Hepatocyte (in vitro differentiated cells): ENCODE data around the gene LIPE. TPM values are rescaled to one million over a fixed set of nuclear protein-coding genes. Genes with fewer than 3 reads are reported as not detected.
A peak's percentile ranks its signal among the peaks of the same experiment; 100 is the strongest.

Source experiments
- DNase-seq: peaks from one replicate; pipeline ENCODE4 v3.0.0-alpha.2; 2016; ENCODE audit warnings: low spot score
- H2AFZ ChIP-seq: fragments of 200-600 bp; sonication (generic); 2 replicates; pipeline ENCODE4 v1.6.0; 2016; ENCODE audit warnings: antibody characterized with exemption, mild to moderate bottlenecking
- H3K27ac ChIP-seq: fragments of 200-600 bp; sonication (generic); 2 replicates; pipeline ENCODE4 v1.5.1; 2016; ENCODE audit warnings: mild to moderate bottlenecking
- H3K27me3 ChIP-seq: fragments of 200-600 bp; sonication (generic); 2 replicates; pipeline ENCODE4 v1.6.1; 2016
- H3K36me3 ChIP-seq: fragments of 200-600 bp; sonication (generic); replicated peaks from 2 replicates; pipeline ENCODE4 v1.5.1; 2016; ENCODE audit warnings: low read depth; ENCODE audit not compliant: insufficient read depth
- H3K4me1 ChIP-seq: fragments of 200-600 bp; sonication (generic); 2 replicates; pipeline ENCODE4 v1.5.1; 2016; ENCODE audit warnings: mild to moderate bottlenecking, moderate library complexity; ENCODE audit not compliant: insufficient read depth
- H3K4me2 ChIP-seq: fragments of 200-600 bp; sonication (generic); 2 replicates; pipeline ENCODE4 v1.6.0; 2016
- H3K4me3 ChIP-seq: fragments of 200-600 bp; sonication (generic); 2 replicates; pipeline ENCODE4 v1.5.1; 2016; ENCODE audit warnings: mild to moderate bottlenecking
- H3K79me2 ChIP-seq: fragments of 200-600 bp; sonication (generic); 2 replicates; pipeline ENCODE4 v1.6.0; 2017; ENCODE audit warnings: mild to moderate bottlenecking
- H3K9me2 ChIP-seq: fragments of 200-600 bp; sonication (generic); replicated peaks from 2 replicates; pipeline ENCODE4 v1.6.0; 2017; ENCODE audit warnings: mild to moderate bottlenecking; ENCODE audit not compliant: insufficient read depth
- H3K9me3 ChIP-seq: fragments of 200-600 bp; sonication (generic); 2 replicates; pipeline ENCODE4 v1.5.1; 2016; ENCODE audit warnings: low read depth, mild to moderate bottlenecking
- H4K20me1 ChIP-seq: fragments of 200-600 bp; sonication (generic); 2 replicates; pipeline ENCODE4 v1.6.0; 2016; ENCODE audit warnings: mild to moderate bottlenecking; ENCODE audit not compliant: insufficient read depth, poor library complexity, severe bottlenecking
- EZH2 ChIP-seq: fragments of 200-600 bp; sonication (generic); IDR thresholded peaks from 2 replicates; pipeline ENCODE4 v1.6.1; 2016; ENCODE audit warnings: antibody characterized with exemption, mild to moderate bottlenecking, borderline replicate concordance
- EZH2phosphoT487 ChIP-seq: fragments of 200-600 bp; sonication (generic); IDR thresholded peaks from one replicate; pipeline ENCODE4 v1.6.1; 2018; ENCODE audit warnings: antibody characterized with exemption, mild to moderate bottlenecking, low read depth, moderate library complexity; ENCODE audit not compliant: unreplicated experiment, severe bottlenecking
- WGBS: methylation state at CpG from one replicate; pipeline ENCODE4 v1.1.6; 2016; ENCODE audit warnings: low lambda C conversion rate; ENCODE audit errors: missing lambda C conversion rate; 5-methylcytosine and 5-hydroxymethylcytosine counted together
- polyA plus RNA-seq: library from polyadenylated mRNA; unstranded; fragments of >200 nt; fragmentation: Nextera tagmentation; extraction: Ambion mirVana; gene quantifications from 2 replicates; pipeline ENCODE4 v1.2.1, GENCODE V29; 2016
- total RNA-seq: library from RNA; depleted of rRNA; stranded (reverse); fragments of >200 nt; gene quantifications from 2 replicates; pipeline ENCODE4 v1.2.3, GENCODE V29; 2014
- TF ChIP-seq, protein P1 (sequence below): fragments of 200-600 bp; sonication (generic); IDR thresholded peaks from 2 replicates; pipeline ENCODE4 v1.5.1; 2016; ENCODE audit warnings: antibody characterized with exemption, mild to moderate bottlenecking; ENCODE audit not compliant: poor library complexity

The LIPE gene
- total and polyA plus RNA-seq, 2 experiments from 2014 or later: 6.4 to 7.1 TPM

DNA sequence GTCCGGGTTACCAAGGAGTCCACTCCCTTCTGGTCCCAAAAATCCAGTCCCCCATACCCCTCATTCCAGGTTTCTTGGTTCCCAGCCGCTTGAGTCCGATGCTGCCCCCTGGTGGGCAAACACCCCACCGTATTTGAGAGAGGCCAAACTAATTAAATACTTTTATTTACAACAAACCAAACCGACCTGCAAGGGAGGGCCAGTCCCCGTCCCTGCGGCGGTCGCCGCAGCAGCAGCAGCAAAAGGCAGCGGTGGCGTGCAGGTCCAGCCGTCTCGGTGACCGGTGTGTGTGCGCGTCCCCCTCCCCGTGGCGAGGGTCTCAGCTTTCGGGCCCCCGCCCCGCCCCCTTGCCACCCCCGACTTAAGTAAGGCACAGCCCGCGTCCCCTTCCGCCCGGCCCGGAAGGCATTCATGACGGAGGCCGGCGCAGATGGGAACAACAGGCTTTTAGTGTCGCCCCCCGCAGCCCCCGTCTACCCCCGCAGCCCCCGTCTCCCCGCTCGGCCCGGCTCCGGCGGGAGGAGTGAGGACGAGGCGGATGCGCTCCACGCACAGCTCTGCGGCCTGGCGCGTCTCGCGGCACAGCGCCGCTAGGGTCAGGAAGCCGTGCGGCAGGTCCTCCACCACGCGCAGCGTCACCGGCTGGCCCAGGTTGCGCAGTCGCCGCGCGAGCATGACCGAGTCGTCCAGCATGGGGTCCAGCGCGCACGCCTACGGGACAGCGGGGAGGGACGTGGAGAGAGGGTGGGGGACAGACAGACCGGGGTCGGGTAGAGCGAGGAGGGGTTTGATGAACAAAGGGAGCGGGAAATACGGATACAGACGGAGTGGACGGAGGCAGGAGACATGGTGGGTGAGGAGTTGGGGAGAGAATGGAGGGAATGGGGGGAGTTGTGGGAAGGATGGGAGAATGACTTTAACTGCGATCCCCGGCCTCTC, 25.6 kb downstream of the LIPE start:
- Histone ChIP-seq H3K4me1 (peaks cover 7% of the 10 kb centered on the region), H3K9me2 (no peaks in the 10 kb centered on the region), H3K4me3 (peak overlapping the region; percentile 82), H3K36me3 (no peaks in the 10 kb centered on the region), H2AFZ (peak overlapping the region; percentile 94), H3K27ac (peak overlapping the region; percentile 52), H3K9me3 (no peaks in the 10 kb centered on the region), H4K20me1 (no peaks in the 10 kb centered on the region), H3K4me2 (peak overlapping the region; percentile 100), H3K79me2 (peaks cover 7% of the 10 kb centered on the region), H3K27me3 (no peaks in the 10 kb centered on the region)
- peak; percentile 87 for DNase-seq
- TF ChIP-seq EZH2phosphoT487: no peak
- TF ChIP-seq, protein P1, sequence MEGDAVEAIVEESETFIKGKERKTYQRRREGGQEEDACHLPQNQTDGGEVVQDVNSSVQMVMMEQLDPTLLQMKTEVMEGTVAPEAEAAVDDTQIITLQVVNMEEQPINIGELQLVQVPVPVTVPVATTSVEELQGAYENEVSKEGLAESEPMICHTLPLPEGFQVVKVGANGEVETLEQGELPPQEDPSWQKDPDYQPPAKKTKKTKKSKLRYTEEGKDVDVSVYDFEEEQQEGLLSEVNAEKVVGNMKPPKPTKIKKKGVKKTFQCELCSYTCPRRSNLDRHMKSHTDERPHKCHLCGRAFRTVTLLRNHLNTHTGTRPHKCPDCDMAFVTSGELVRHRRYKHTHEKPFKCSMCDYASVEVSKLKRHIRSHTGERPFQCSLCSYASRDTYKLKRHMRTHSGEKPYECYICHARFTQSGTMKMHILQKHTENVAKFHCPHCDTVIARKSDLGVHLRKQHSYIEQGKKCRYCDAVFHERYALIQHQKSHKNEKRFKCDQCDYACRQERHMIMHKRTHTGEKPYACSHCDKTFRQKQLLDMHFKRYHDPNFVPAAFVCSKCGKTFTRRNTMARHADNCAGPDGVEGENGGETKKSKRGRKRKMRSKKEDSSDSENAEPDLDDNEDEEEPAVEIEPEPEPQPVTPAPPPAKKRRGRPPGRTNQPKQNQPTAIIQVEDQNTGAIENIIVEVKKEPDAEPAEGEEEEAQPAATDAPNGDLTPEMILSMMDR: peak; percentile 91
- 1% methylated on average over 58 of the region's 80 CpGs for WGBS

GRCh38 chr19:42400404-42400803, 26.8 kb downstream of the LIPE start:
- no peak for DNase-seq
- TF ChIP-seq EZH2 (no peak), EZH2phosphoT487 (no peak)
- TF ChIP-seq, protein P1: no peak
- Histone ChIP-seq H3K4me1 (peaks cover 12% of the 10 kb centered on the region), H3K9me2 (no peaks in the 10 kb centered on the region), H3K9me3 (no peaks in the 10 kb centered on the region), H4K20me1 (no peaks in the 10 kb centered on the region), H3K27me3 (no peaks in the 10 kb centered on the region), H3K4me3 (no peak overlapping the region), H3K27ac (no peak overlapping the region), H3K4me2 (no peak overlapping the region), H3K36me3 (no peaks in the 10 kb centered on the region), H2AFZ (no peak overlapping the region), H3K79me2 (peaks cover 7% of the 10 kb centered on the region)
- WGBS: 100% methylated on average over 1 of the region's 1 CpG

- H3K4me3 ChIP-seq: peak overlapping the region; percentile 8
- H3K9me2 ChIP-seq: no peaks in the 10 kb centered on the region
- no peaks in the 10 kb centered on the region for H3K27me3 ChIP-seq
- H3K4me1 ChIP-seq: peaks cover 12% of the 10 kb centered on the region
- H3K9me3 ChIP-seq: no peaks in the 10 kb centered on the region
- peaks cover 7% of the 10 kb centered on the region for H3K79me2 ChIP-seq
- H3K36me3 ChIP-seq: no peaks in the 10 kb centered on the region
- H2AFZ ChIP-seq: peak overlapping the region; percentile 51
- DNase-seq: no peak
- TF ChIP-seq EZH2phosphoT487 (no peak), EZH2 (no peak)
- TF ChIP-seq, protein P1: no peak
- WGBS: 27% methylated on average over 25 of the region's 25 CpGs
- H3K4me2 ChIP-seq: peak overlapping the region; percentile 88
- peak overlapping the region; percentile 81 for H3K27ac ChIP-seq
- no peaks in the 10 kb centered on the region for H4K20me1 ChIP-seq
Measured at GRCh38 chr19:42397263-42398166, 29.7 kb downstream of the LIPE start.
